Hematopoietic multipotent progenitor cell treated with erythropoietin and hydrocortisone succinate and interleukin-3 and kit ligand, for 15 days (in vitro differentiated cells): ENCODE data around the gene FRMD1.

Experiments
- DNase-seq: peaks from one replicate; pipeline ENCODE4 v3.0.0-alpha.2; 2015; ENCODE audit warnings: low spot score

The FRMD1 gene

GRCh38 chr6:168111911-168112310 lies 32.9 kb upstream of the FRMD1 start:
- DNase-seq, result no peak

DNA sequence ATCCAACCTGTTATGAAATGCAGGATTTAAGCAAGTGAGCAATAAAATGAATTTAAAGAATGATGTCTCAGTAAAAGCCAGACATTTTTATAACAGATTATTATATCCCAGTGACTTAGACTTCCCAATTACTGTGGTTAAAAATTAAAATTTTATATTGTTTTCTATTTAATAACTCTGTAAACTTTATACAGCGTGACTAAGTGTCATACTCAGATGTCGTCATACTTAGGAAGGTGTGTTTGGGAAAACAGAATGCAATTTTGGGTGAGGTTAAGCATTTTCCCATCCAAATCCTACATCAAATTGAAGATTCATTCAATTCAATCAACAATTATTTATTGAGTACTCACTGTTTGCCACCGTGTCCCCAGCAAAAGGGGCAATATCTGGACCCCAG lies 31.4 kb upstream of the FRMD1 start:
- DNase-seq, result no peak

DNA sequence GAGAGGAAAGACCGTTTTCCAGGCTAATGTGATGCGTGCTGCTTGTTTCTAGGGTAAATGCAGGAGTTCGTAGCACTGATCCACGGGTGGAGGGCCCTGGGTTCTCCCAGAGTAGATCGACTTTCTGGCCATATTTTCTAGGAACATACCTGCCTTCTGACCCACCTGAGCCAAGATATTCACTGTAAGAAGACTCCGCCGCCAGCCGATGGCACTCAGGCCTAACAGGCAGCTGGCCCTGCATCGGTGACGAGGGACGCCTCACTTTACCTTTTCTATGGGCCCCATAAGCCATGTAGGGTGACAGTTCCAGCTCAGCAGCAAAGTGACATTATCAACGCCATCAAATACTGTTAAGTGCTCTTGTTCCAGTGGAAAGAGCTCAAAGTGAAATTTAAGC lies 30.2 kb upstream of the FRMD1 start:
- DNase-seq, result no peak

DNA sequence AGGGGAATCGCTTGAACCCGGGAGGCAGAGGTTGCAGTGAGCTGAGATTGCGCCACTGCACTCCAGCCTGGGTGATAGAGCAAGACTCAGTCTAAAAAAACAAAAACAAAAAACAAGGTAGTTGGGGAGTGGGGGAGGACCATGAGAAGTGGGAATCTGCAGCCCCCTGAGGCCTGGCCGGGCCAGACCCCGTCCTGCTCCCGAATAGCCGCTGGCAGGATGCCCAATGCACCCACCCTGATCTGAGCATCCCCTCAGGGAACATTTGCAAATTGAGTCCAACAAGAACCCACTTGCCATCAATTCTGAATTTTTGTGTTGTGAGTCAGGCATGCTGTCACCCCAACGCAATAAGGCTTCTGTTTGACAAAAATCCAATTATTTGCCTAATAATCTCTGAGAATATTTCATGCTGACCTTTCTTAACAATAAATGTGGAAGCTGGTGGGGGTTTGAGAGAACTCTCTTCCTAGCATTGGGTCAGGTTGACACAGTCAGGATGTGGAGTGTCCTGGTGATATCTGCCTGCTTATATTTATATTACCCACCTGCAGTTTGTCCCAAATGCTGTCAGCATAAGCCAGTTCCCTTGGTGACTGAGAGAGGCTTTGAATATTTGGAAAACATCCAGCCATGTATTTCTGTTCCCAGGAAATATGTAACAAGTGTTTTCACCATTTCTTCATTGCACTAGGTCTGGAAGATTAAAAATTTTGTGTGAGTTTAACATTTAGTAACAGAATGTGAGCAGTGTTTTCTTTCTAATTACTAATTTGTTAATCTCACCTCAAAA lies 28.4 kb upstream of the FRMD1 start:
- no peak for DNase-seq

- no peak for DNase-seq
Observed at GRCh38 chr6:168106633-168107005, 27.6 kb upstream of the FRMD1 start.

- no peak for DNase-seq
Observed at GRCh38 chr6:168105813-168106632, 27.0 kb upstream of the FRMD1 start.

GRCh38 chr6:168104636-168105035 lies 25.6 kb upstream of the FRMD1 start:
- no peak for DNase-seq

DNA sequence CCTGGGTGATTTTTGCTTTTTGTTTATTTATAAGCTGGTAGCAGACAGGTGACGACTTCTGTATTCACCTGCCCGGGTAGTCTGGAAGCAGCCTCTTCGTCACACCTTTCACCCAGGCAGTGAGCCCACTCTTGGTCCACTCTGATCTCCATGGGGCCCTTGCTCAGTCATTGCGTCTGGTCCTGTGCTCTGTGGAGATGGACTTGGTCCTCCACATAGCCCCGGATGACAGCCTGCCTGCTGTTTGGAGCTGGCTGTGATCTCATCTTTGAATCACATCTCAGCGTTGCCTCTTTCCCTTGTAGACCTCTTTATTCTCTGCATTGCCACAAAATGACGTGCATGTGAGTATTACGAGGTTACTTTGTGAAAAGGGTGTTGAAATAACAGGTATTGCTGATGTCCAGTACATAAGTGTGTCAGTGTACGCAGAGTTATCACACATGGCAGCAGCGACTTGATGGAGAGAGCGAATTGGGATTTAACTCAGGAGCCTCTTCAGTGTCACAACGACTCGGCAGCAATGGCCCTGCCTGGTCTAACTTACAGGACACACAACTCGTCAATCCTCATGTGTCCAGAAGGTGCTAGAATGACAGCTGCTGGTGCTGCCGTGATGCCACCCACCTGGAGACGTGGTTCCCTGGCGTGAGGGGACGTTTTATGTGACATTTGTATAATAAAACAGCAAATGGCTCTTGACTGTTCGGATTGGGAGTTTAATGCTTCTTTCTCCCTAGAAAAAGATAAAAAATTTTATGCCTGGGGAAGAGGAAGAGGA lies 24.2 kb upstream of the FRMD1 start:
- no peak for DNase-seq

DNA sequence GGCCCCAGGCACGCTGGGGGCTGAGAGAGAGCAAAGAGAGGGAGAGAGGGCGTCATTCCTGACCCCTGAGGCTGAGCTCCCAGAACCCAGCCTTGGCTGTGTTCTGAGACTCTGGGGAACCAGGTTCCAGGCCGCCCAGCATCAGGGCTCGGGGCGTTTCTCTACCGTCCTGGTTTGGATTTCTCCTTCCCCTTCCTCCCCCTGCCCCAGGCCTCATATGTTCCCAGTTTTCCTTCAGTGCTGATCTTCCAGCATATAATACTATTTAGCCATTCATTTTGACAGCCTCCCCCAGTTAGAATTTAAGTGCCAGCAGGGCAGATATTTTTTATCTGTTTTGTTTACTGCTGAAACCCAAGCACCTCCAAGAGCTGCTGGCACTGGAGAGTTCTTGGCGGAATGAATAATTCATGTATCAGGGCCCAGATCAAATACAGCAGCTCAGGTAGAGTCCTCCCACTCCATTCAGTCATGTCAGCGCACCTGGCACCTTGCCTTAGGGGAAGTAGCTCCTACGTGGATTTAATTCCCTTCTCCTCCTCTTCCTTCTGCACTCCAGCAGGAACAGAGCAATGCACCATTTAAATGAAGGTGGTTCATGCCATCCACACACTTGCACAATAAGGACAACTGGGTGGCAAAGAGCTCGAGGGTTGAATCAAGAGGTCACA lies 23.4 kb upstream of the FRMD1 start:
- no peak for DNase-seq

- DNase-seq, result no peak
Observed at GRCh38 chr6:168101590-168102314, 22.7 kb upstream of the FRMD1 start.

GRCh38 chr6:168100803-168101589 lies 22.0 kb upstream of the FRMD1 start:
- no peak for DNase-seq

GRCh38 chr6:168100011-168100802 lies 21.2 kb upstream of the FRMD1 start:
- no peak for DNase-seq

- DNase-seq, result no peak
Observed at GRCh38 chr6:168099201-168100010, 20.4 kb upstream of the FRMD1 start.

GRCh38 chr6:168098431-168098861 lies 19.4 kb upstream of the FRMD1 start:
- DNase-seq, result no peak

DNA sequence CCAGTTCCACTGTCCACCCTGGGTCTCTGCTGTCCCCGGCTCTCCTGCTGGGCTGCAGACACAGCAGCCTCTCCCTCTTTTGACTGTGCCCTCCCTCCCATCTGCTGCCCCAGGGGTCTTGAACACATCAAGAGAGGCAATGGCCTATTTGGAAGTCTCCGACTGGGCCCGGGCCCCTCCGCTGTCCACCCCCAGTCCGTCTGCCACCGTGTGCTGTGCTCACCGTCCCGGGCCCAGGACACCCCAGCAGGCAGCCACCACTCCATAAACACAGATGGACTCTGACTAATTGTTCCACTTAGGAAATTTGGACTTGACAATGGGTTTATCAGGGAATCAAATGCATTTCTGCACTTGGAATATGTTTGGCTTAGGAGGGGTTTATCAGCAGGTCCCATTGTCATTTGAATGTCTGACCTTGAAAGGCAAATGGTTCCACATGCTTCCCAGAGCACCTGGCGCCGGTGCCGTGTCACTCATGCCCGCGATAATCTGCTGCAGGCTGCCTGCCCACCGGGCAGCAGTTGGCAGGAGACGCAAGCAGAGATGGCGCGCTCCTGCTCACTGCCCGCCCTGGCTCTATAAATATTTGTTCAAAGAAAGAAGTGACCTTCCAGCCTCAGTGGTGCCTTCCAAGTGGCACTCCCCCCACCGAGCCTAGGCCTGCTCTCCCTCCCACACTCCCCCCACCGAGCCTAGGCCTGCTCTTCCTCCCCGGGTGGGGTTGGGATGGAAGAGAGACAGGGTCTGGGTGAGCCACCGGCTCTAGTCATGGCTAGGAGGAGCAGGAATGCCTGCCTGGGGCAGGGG lies 18.8 kb upstream of the FRMD1 start:
- DNase-seq, result no peak

- DNase-seq, result no peak
Observed at GRCh38 chr6:168097221-168097620, 18.2 kb upstream of the FRMD1 start.

DNA sequence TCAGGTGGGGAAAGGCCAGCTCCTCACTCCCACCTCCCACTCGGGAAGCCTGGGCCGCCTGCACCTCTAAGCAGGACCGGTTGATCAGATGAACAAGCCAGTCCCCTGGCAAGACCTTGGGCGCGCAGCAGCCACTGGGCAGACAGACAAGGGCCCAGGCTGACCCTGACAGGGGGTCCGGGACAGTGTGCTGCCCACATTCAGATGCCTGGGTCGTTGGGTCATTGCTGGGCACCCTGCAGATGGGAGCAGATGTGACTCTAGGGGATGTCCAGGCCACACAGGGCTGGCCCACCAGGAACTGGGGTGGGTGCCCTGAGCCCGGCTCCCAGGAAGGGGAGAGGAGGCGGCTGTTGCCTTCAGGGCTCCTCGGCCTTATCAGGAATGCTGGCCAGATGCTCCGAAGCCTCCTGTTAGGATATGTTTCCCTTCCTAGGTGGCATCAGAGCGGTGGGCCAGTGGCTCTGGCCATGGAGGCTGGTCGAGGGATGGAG lies 17.3 kb upstream of the FRMD1 start:
- DNase-seq, result no peak

GRCh38 chr6:168095716-168096250 lies 16.8 kb upstream of the FRMD1 start:
- DNase-seq, result no peak
